K562 (cell line): ENCODE measurements around the gene LMNA. TPM values are rescaled to one million over a fixed set of nuclear protein-coding genes. Genes with fewer than 3 reads are reported as not detected.
A peak's percentile ranks its signal among the peaks of the same experiment; 100 is the strongest.
"Not testable (repeated sequence)": the region's sequence is repeated elsewhere in the genome, so short reads cannot be mapped to it uniquely, and the experiment has no call there.

Source experiments
- ATAC-seq: fragments of 200-7000 bp; cut with Tn5 transposase; 3 replicates; pipeline ENCODE4 v1.9.1; 2020; ENCODE audit warnings: moderate library complexity
- BruUV-seq: library from RNA; stranded (reverse); fragments of 400-500 nt; replicated peaks from 2 replicates; lab custom pipeline; 2021; lab: Mats Ljungman, UMichigan
- CTCF ChIA-PET: fragments of 300-600 bp; formaldehyde crosslinking; extraction: SDS; loops from one replicate; lab custom pipeline; 2021; ENCODE audit warnings: low intra/inter-chr PET ratio; lab: Yijun Ruan, JAX
- POLR2A ChIA-PET: fragments of 300-600, 350-650 bp; sonication (Branson Sonifier 250); formaldehyde crosslinking; extraction: SDS; loops from one replicate; lab custom pipeline; 2021; ENCODE audit warnings: antibody characterized with exemption, inconsistent platforms; lab: Yijun Ruan, JAX
- DNase-seq, 4 experiments: peaks; one replicate each; pipeline versions ENCODE4 v3.0.0 to v3.0.0-alpha.2; 2011 to 2018; ENCODE audit warnings: low spot score in 3 of 4, mixed read lengths in 3 of 4; ENCODE audit errors: extremely low read depth in 1 of 4
- FAIRE-seq: peaks from 2 replicates; lab custom pipeline; 2011; peaks lifted over from hg19 to GRCh38; lab: Jason Lieb, UNC
- H2AFZ ChIP-seq: 2 replicates; pipeline ENCODE4 v1.6.0; 2011; ENCODE audit warnings: low read depth, low read length, control low read depth, inconsistent platforms
- H3K27ac ChIP-seq: fragments of 200-600 bp; 3 replicates; pipeline ENCODE4 v1.8.0; 2011; ENCODE audit warnings: low read depth, mild to moderate bottlenecking, control low read depth, inconsistent platforms, low read length, moderate library complexity, mixed read lengths; ENCODE audit errors: extremely low read depth
- H3K27me3 ChIP-seq, 2 experiments: fragments of 300-600 bp in 1 of 2; 2 replicates in 1 of 2; 3 replicates in 1 of 2; pipeline versions ENCODE4 v1.6.0 to v1.8.0; 2011; ENCODE audit warnings: inconsistent platforms in 2 of 2, low read length in 2 of 2, mild to moderate bottlenecking in 1 of 2, mixed read lengths in 1 of 2, moderate library complexity in 1 of 2; ENCODE audit not compliant: control insufficient read depth in 2 of 2, insufficient read depth in 2 of 2
- H3K36me3 ChIP-seq: fragments of 300-600 bp; 3 replicates; pipeline ENCODE4 v1.8.0; 2011; ENCODE audit warnings: mild to moderate bottlenecking, low read length, inconsistent platforms; ENCODE audit not compliant: control insufficient read depth, insufficient read depth
- H3K4me1 ChIP-seq, 2 experiments: fragments of 200-600 bp in 1 of 2; replicated peaks in 1 of 2; 2 replicates in 1 of 2; 3 replicates in 1 of 2; pipeline versions ENCODE4 v1.5.1 to v1.8.0; 2011; ENCODE audit warnings: inconsistent platforms in 2 of 2, low read length in 2 of 2, mild to moderate bottlenecking in 1 of 2, mixed read lengths in 1 of 2, moderate library complexity in 1 of 2; ENCODE audit not compliant: control insufficient read depth in 2 of 2, insufficient read depth in 2 of 2
- H3K4me2 ChIP-seq: 2 replicates; pipeline ENCODE4 v1.6.1; 2011; ENCODE audit warnings: low read length, control low read depth, inconsistent platforms, mixed read lengths; ENCODE audit not compliant: insufficient read depth
- H3K4me3 ChIP-seq: fragments of 200-600 bp; sonication (generic), shearing (Covaris generic); 2 replicates; pipeline ENCODE4 v1.5.1; 2016; ENCODE audit warnings: control low read depth, inconsistent platforms
- H3K79me2 ChIP-seq: fragments of 200-600 bp; 3 replicates; pipeline ENCODE4 v1.8.0; 2011; ENCODE audit warnings: low read length, inconsistent platforms; ENCODE audit not compliant: control insufficient read depth, insufficient read depth
- H3K9ac ChIP-seq, 2 experiments: 2 replicates each; pipeline versions ENCODE4 v1.6.0 to v1.6.1; 2011; ENCODE audit warnings: low read depth in 2 of 2, low read length in 2 of 2, control low read depth in 1 of 2, inconsistent platforms in 1 of 2, mild to moderate bottlenecking in 1 of 2, mixed read lengths in 1 of 2; ENCODE audit not compliant: insufficient read depth in 1 of 2
- H3K9me1 ChIP-seq: one replicate; pipeline ENCODE4 v1.6.0; 2011; ENCODE audit warnings: inconsistent platforms, mild to moderate bottlenecking, low read length, moderate library complexity; ENCODE audit not compliant: control insufficient read depth, insufficient read depth
- H3K9me3 ChIP-seq: replicated peaks from 2 replicates; pipeline ENCODE4 v1.5.1; 2011; ENCODE audit warnings: low read depth, low read length, inconsistent platforms; ENCODE audit not compliant: control insufficient read depth, insufficient read depth
- H4K20me1 ChIP-seq: replicated peaks from 2 replicates; pipeline ENCODE4 v1.6.1; 2011; ENCODE audit warnings: low read length, inconsistent platforms, mixed read lengths; ENCODE audit not compliant: control insufficient read depth, insufficient read depth
- HDAC2 ChIP-seq: fragments of 450-650 bp; IDR thresholded peaks from 2 replicates; pipeline ENCODE4 v1.6.1; 2016; ENCODE audit warnings: mild to moderate bottlenecking
- HDGF ChIP-seq: fragments of 450-650 bp; IDR thresholded peaks from 2 replicates; pipeline ENCODE4 v1.6.1; 2016
- KAT8 ChIP-seq: fragments of 450-650 bp; IDR thresholded peaks from 2 replicates; pipeline ENCODE4 v1.6.1; 2016; ENCODE audit warnings: low read depth, mild to moderate bottlenecking
- POLR3A ChIP-seq: IDR thresholded peaks from 2 replicates; pipeline ENCODE4 v1.6.1; 2011; ENCODE audit warnings: borderline replicate concordance, mild to moderate bottlenecking, moderate library complexity; ENCODE audit not compliant: insufficient read length, insufficient read depth; ENCODE audit errors: extremely low read depth
- ZNF121 ChIP-seq: sonication (generic); formaldehyde crosslinking; conservative IDR thresholded peaks from 2 replicates; pipeline ENCODE4 v1.8.0; 2022; ENCODE audit warnings: missing genetic modification reagents
- WGBS: fragments of 100-300 bp; shearing (Covaris generic); methylation state at CpG from one replicate; pipeline ENCODE4 v1.1.6; 2016; ENCODE audit warnings: low coverage, mixed read lengths; ENCODE audit not compliant: insufficient coverage; ENCODE audit errors: missing lambda C conversion rate; 5-methylcytosine and 5-hydroxymethylcytosine counted together
- in situ Hi-C: fragments of 300-500 bp; cut with MboI; formaldehyde crosslinking; loops from 4 replicates; pipeline ENCODE4 v1.15.0; 2018; ENCODE audit warnings: inconsistent platforms, mixed read lengths
- intact Hi-C: fragments of 100-400 bp; cut with micrococcal nuclease; formaldehyde crosslinking; loops from 2 replicates; pipeline ENCODE4 v1.14.2; 2022
- polyA plus RNA-seq, 8 experiments: library from polyadenylated mRNA; depleted of rRNA in 4 of 8; stranded (reverse) in 5 of 8; unstranded in 3 of 8; fragments of >200 nt; fragmentation: Nextera tagmentation in 2 of 8; fragmentation: Illumina TruSeq in 1 of 8; extraction: Ambion mirVana in 2 of 8; extraction: Trizol in 1 of 8; gene quantifications; 2 replicates each; pipeline versions ENCODE4 v1.2.1 to v1.2.3, GENCODE V29; 2011 to 2014; ENCODE audit warnings: inconsistent platforms in 1 of 8, missing spikeins in 1 of 8
- total RNA-seq, 7 experiments: library from RNA; depleted of rRNA in 6 of 7; stranded (reverse); fragments of >200 nt in 6 of 7; fragmentation: Illumina TruSeq in 2 of 7; extraction: Trizol in 2 of 7; gene quantifications; 2 replicates each; pipeline versions ENCODE4 v1.2.1 to v1.2.3, GENCODE V29; 2011 to 2021; ENCODE audit warnings: low replicate concordance in 1 of 7

LMNA gene
- total and polyA plus RNA-seq, 9 of the 15 experiments (the other 6 are each of a cell fraction or from before 2014, with no cell fraction given): 1.00 to 347 (median 88.2) TPM

GRCh38 chr1:156120318-156120717 is 5.8 kb downstream of the LMNA start:
- intact Hi-C loops: loop anchor here (10.0 kb wide), 1 partner anchor 186 kb away; the partner anchor contains the start of gene KHDC4
- Histone ChIP-seq H3K4me1 (peaks cover 64 to 80% of the 10 kb centered on the region in 2 experiments), H3K9me1 (no peaks in the 10 kb centered on the region), H2AFZ (no peak overlapping the region), H3K4me2 (peak overlapping the region; percentile 70), H3K27me3 (no peaks in the 10 kb centered on the region), H3K79me2 (peaks cover 98% of the 10 kb centered on the region), H3K27ac (peak overlapping the region; percentile 56; the same call in 2 of the 3 replicates)
- no peak for DNase-seq
- 85% methylated on average over 3 of the region's 3 CpGs for WGBS
- FAIRE-seq: no peak
- TF ChIP-seq HDAC2 (no peak), HDGF (0 out of 2 replicates have a peak, but pooled peaks have one; percentile 11), POLR3A (no peak), KAT8 (no peak), ZNF121 (CRISPR knock-in tag) (peak; percentile 60)
- TF ChIP-seq, all 486 proteins: peak for 2
- BruUV-seq: no TSS peak
- ChIA-PET POLR2A (interaction anchor here (0.9 to 8.5 kb wide), 4 partner anchors 8 to 112 kb away, joined by 3 to 164 read pairs (median 22); no protein-coding TSS in a partner anchor), CTCF (no interaction called here)
- H3K4me3 ChIP-seq: no peak overlapping the region
- no peaks in the 10 kb centered on the region for H3K9me3 ChIP-seq
- in situ Hi-C loops: no loop called here
- H3K36me3 ChIP-seq: peaks cover 27% of the 10 kb centered on the region; the same call in 2 of the 3 replicates
- H3K9ac ChIP-seq: peak overlapping the region; percentile 39 to 57; a peak in 2 of 4 replicates
- ATAC-seq: no peak
- H4K20me1 ChIP-seq: peaks cover 27% of the 10 kb centered on the region

- peak overlapping the region; percentile 10 to 12; a peak in 2 of 4 replicates for H3K9ac ChIP-seq
- in situ Hi-C loops, ATAC-seq, CTCF ChIA-PET, H2AFZ ChIP-seq, H3K9me3 ChIP-seq, H3K4me3 ChIP-seq, BruUV-seq, H3K9me1 ChIP-seq, DNase-seq, H3K27me3 ChIP-seq, FAIRE-seq: not testable (repeated sequence)
- peak overlapping the region; percentile 70; the same call in 1 of the 2 replicates for H3K4me2 ChIP-seq
- 17% methylated on average over 3 of the region's 4 CpGs for WGBS
- H4K20me1 ChIP-seq: peaks cover 27% of the 10 kb centered on the region
- peaks cover 98% of the 10 kb centered on the region for H3K79me2 ChIP-seq
- H3K4me1 ChIP-seq: peaks cover 70 to 80% of the 10 kb centered on the region in 2 experiments
- POLR2A ChIA-PET: interaction anchor here (0.6 to 8.5 kb wide), 4 partner anchors 8 to 56 kb away, joined by 3 to 164 read pairs (median 33); no protein-coding TSS in a partner anchor
- peaks cover 27% of the 10 kb centered on the region; the same call in 2 of the 3 replicates for H3K36me3 ChIP-seq
- peak overlapping the region; percentile 99 for H3K27ac ChIP-seq
- intact Hi-C loops: loop anchor here (10.0 kb wide), 1 partner anchor 186 kb away; the partner anchor contains the start of gene KHDC4
Observed at GRCh38 chr1:156121005-156121404, 6.5 kb downstream of the LMNA start.
